Neural crest cell (in vitro differentiated cells): ENCODE measurements around the gene DTL. TPM values are rescaled to one million over a fixed set of nuclear protein-coding genes. Genes with fewer than 3 reads are reported as not detected.

Experiments
- DNase-seq: peaks from one replicate; pipeline ENCODE4 v3.0.0; 2021; ENCODE audit warnings: low read depth, mixed read lengths, low spot score
- H3K27ac Mint-ChIP-seq: one replicate; pipeline ENCODE4 v1.8.0; 2021; ENCODE audit warnings: mild to moderate bottlenecking, mixed read lengths; ENCODE audit not compliant: unreplicated experiment
- H3K27me3 Mint-ChIP-seq: 2 replicates; pipeline ENCODE4 v1.8.0; 2021; ENCODE audit warnings: low read depth, mild to moderate bottlenecking, mixed read lengths
- H3K36me3 Mint-ChIP-seq: 2 replicates; pipeline ENCODE4 v1.8.0; 2021; ENCODE audit warnings: low read depth, mild to moderate bottlenecking, mixed read lengths
- H3K4me1 Mint-ChIP-seq: 2 replicates; pipeline ENCODE4 v1.8.0; 2021; ENCODE audit warnings: mixed read lengths
- H3K4me3 Mint-ChIP-seq: one replicate; pipeline ENCODE4 v1.8.0; 2021; ENCODE audit warnings: mild to moderate bottlenecking, mixed read lengths
- H3K9me3 Mint-ChIP-seq: 2 replicates; pipeline ENCODE4 v1.8.0; 2021; ENCODE audit warnings: mixed read lengths
- total RNA-seq: library from RNA; stranded (reverse); gene quantifications from 2 replicates; pipeline ENCODE4 v1.2.1, GENCODE V29; 2021
- TF ChIP-seq, protein P1 (sequence below): fragments of 200-600 bp; sonication (generic); conservative IDR thresholded peaks from 2 replicates; pipeline ENCODE4 v1.5.0; 2021; ENCODE audit warnings: antibody characterized with exemption, mild to moderate bottlenecking

DTL gene
- total RNA-seq, 1 donor from 2014 or later = 82.4 TPM

DNA sequence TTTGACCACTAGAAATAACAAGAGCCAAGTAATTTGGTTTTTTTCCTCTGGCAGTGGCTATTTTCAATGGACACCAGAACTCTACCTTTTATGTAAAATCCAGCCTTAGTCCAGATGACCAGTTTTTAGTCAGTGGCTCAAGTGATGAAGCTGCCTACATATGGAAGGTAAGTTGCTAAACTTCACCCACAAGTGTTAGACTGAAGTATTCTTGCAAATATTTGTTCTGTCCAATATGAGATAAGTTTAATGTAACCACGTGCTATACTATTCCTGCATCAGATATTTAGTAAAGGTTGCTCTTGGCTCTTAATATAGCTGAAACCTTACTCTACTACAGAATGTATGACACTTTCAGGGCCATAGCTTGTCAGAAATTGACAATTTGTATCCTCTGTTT is 36.5 kb downstream of the DTL start:
- no peaks in the 10 kb centered on the region for H3K4me1 Mint-ChIP-seq
- H3K4me3 Mint-ChIP-seq = no peak overlapping the region
- no peaks in the 10 kb centered on the region for H3K27me3 Mint-ChIP-seq
- DNase-seq = no peak
- H3K36me3 Mint-ChIP-seq = peaks cover 10% of the 10 kb centered on the region
- H3K9me3 Mint-ChIP-seq = no peaks in the 10 kb centered on the region
- H3K27ac Mint-ChIP-seq = no peak overlapping the region
- TF ChIP-seq, protein P1, sequence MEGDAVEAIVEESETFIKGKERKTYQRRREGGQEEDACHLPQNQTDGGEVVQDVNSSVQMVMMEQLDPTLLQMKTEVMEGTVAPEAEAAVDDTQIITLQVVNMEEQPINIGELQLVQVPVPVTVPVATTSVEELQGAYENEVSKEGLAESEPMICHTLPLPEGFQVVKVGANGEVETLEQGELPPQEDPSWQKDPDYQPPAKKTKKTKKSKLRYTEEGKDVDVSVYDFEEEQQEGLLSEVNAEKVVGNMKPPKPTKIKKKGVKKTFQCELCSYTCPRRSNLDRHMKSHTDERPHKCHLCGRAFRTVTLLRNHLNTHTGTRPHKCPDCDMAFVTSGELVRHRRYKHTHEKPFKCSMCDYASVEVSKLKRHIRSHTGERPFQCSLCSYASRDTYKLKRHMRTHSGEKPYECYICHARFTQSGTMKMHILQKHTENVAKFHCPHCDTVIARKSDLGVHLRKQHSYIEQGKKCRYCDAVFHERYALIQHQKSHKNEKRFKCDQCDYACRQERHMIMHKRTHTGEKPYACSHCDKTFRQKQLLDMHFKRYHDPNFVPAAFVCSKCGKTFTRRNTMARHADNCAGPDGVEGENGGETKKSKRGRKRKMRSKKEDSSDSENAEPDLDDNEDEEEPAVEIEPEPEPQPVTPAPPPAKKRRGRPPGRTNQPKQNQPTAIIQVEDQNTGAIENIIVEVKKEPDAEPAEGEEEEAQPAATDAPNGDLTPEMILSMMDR = no peak

DNA sequence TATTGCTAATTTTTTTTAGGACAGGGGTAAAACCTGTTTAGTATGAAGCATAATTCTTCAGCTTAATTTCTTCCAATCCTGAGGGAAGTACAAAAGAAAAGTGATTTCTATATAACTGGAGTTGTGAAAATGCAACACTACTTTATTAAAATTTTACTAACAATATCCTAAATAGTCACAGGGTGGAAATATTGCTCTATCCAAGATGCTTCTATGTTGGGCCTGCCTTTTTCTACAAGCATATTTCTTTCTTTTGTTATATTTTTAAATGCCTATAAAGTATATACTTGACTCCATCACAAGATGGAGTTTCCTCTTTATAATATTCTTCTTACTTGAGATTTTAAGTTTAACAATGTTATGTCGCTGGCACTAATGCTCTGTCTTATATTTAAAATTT is 37.9 kb downstream of the DTL start:
- H3K27me3 Mint-ChIP-seq = no peaks in the 10 kb centered on the region
- peaks cover 10% of the 10 kb centered on the region for H3K36me3 Mint-ChIP-seq
- no peak overlapping the region for H3K4me3 Mint-ChIP-seq
- no peak overlapping the region for H3K27ac Mint-ChIP-seq
- H3K9me3 Mint-ChIP-seq = no peaks in the 10 kb centered on the region
- no peak for DNase-seq
- TF ChIP-seq, protein P1 = no peak
- no peaks in the 10 kb centered on the region for H3K4me1 Mint-ChIP-seq

DNA sequence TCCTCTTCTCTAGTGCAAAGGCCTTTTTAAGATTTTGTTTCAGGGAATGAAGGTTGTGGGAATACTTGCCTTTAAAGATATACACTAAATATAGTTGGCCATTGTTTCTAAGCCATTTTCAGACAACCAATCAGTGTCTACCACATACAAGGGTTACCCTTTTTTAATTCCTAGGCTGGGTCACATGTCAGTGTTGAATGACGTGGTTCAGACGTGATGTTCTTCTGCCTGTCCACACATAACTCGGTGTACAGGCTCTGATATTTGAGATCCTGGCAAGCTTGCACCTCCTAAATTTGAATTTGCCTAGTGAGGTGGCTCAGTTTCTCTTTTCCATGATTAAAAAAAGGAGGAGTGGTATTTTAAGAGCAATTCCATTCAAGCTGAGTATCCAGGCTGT is 38.8 kb downstream of the DTL start:
- Mint-ChIP-seq H3K4me3 (no peak overlapping the region), H3K36me3 (peaks cover 10% of the 10 kb centered on the region), H3K27me3 (no peaks in the 10 kb centered on the region), H3K9me3 (no peaks in the 10 kb centered on the region), H3K4me1 (no peaks in the 10 kb centered on the region), H3K27ac (no peak overlapping the region)
- TF ChIP-seq, protein P1 = no peak
- no peak for DNase-seq

DNA sequence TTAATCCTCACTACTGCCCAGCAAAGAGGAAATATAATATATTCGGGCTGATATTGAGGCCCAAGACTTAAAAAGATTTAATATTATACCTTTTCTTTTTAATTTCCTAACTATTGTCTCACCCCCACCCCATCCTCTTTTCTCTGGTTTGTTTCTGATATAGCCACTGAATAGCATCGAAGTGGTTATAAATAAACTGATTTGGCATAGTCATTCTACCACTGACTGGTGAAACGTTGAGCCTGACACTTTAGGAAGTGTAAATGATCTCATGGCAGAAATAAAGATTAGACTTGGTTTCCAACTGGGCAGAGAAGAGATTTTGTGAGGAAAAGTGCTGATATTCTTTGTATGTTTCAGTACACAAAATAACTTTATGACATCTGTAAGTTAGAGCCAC is 39.3 kb downstream of the DTL start:
- Mint-ChIP-seq H3K4me3 (no peak overlapping the region), H3K27me3 (no peaks in the 10 kb centered on the region), H3K9me3 (no peaks in the 10 kb centered on the region), H3K27ac (no peak overlapping the region), H3K36me3 (peaks cover 10% of the 10 kb centered on the region), H3K4me1 (no peaks in the 10 kb centered on the region)
- TF ChIP-seq, protein P1 = no peak
- DNase-seq = no peak

DNA sequence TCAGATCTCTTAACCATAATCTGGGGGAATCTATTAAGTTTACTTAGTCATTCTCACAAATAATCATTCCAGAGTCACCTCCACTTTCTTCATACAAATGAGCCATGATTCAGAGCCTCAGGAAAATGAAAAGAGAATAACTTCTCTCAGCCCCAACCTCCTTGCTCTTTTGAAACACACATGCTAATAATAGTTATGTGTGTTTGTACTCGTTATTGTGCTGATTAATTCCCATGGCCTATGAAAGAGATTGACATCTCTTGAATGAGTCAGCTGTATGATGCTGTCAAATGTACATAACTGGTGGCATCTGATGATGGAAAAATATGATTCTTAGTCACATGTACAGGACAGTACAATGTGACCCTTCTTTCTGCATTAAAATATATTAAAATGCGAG is 41.5 kb downstream of the DTL start:
- no peak for DNase-seq
- H3K4me1 Mint-ChIP-seq = no peaks in the 10 kb centered on the region
- no peaks in the 10 kb centered on the region for H3K9me3 Mint-ChIP-seq
- TF ChIP-seq, protein P1 = no peak
- H3K27me3 Mint-ChIP-seq = no peaks in the 10 kb centered on the region
- peaks cover 8% of the 10 kb centered on the region for H3K36me3 Mint-ChIP-seq
- H3K4me3 Mint-ChIP-seq = no peak overlapping the region
- no peak overlapping the region for H3K27ac Mint-ChIP-seq

DNA sequence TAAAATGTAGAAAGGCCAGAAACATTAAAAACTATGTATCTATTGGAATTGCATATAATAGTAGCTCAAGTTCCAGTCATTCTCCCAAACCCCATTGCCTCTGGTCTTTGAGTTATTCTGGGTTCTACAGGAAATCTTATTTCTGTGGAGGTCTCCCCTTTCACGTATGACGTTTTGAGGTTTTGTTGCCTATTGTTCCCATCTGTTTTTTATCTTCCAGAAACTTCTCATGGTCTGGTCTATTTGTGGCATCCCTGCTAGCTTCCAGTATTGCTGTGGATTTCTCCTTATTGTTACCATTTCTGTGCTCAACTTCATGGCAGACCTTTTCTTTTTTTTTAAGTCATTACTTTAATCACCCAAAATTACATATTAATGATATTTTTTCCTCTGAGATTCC is 43.3 kb downstream of the DTL start:
- no peak overlapping the region for H3K27ac Mint-ChIP-seq
- TF ChIP-seq, protein P1 = no peak
- no peaks in the 10 kb centered on the region for H3K9me3 Mint-ChIP-seq
- H3K36me3 Mint-ChIP-seq = peaks cover 8% of the 10 kb centered on the region
- no peak for DNase-seq
- H3K27me3 Mint-ChIP-seq = no peaks in the 10 kb centered on the region
- no peaks in the 10 kb centered on the region for H3K4me1 Mint-ChIP-seq
- H3K4me3 Mint-ChIP-seq = no peak overlapping the region
